Measurements from ENCODE around the gene TICRR.
A peak's percentile ranks its signal among the peaks of the same experiment; 100 is the strongest.

The TICRR gene, protein sequence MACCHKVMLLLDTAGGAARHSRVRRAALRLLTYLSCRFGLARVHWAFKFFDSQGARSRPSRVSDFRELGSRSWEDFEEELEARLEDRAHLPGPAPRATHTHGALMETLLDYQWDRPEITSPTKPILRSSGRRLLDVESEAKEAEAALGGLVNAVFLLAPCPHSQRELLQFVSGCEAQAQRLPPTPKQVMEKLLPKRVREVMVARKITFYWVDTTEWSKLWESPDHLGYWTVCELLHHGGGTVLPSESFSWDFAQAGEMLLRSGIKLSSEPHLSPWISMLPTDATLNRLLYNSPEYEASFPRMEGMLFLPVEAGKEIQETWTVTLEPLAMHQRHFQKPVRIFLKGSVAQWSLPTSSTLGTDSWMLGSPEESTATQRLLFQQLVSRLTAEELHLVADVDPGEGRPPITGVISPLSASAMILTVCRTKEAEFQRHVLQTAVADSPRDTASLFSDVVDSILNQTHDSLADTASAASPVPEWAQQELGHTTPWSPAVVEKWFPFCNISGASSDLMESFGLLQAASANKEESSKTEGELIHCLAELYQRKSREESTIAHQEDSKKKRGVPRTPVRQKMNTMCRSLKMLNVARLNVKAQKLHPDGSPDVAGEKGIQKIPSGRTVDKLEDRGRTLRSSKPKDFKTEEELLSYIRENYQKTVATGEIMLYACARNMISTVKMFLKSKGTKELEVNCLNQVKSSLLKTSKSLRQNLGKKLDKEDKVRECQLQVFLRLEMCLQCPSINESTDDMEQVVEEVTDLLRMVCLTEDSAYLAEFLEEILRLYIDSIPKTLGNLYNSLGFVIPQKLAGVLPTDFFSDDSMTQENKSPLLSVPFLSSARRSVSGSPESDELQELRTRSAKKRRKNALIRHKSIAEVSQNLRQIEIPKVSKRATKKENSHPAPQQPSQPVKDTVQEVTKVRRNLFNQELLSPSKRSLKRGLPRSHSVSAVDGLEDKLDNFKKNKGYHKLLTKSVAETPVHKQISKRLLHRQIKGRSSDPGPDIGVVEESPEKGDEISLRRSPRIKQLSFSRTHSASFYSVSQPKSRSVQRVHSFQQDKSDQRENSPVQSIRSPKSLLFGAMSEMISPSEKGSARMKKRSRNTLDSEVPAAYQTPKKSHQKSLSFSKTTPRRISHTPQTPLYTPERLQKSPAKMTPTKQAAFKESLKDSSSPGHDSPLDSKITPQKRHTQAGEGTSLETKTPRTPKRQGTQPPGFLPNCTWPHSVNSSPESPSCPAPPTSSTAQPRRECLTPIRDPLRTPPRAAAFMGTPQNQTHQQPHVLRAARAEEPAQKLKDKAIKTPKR (N-terminal part only)

DNA sequence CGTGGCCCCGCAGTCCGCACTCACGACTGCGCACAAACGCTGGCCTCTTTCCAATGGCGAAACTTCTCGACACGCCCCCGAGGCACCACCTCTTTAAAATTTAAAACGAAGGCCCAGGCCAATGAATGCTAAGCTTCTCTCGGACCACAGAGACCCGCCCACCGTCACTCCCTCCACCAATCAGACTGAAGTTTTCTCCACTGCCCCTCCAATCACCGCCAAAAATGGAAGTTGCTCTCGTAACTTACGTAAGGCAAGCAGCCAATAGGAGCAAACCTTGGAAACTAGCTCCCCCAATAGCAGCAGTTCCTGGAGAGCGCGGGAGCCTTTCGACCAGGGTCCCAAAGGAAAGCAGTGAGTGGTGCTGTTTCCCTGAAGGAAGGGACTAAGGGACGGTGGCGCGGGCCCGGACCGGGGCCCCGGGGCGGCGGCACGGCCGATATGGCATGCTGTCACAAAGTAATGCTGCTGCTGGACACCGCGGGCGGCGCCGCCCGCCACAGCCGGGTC lies at the start of gene TICRR:
Gene TICRR (plus strand): TSS at position 324 of the 510 bp plus-strand sequence. CDS start 118 bp downstream, at position 442.
- TF ChIP-seq, protein P1, sequence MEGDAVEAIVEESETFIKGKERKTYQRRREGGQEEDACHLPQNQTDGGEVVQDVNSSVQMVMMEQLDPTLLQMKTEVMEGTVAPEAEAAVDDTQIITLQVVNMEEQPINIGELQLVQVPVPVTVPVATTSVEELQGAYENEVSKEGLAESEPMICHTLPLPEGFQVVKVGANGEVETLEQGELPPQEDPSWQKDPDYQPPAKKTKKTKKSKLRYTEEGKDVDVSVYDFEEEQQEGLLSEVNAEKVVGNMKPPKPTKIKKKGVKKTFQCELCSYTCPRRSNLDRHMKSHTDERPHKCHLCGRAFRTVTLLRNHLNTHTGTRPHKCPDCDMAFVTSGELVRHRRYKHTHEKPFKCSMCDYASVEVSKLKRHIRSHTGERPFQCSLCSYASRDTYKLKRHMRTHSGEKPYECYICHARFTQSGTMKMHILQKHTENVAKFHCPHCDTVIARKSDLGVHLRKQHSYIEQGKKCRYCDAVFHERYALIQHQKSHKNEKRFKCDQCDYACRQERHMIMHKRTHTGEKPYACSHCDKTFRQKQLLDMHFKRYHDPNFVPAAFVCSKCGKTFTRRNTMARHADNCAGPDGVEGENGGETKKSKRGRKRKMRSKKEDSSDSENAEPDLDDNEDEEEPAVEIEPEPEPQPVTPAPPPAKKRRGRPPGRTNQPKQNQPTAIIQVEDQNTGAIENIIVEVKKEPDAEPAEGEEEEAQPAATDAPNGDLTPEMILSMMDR (IDR thresholded peaks at IDR 0.05; ENCODE audit: low read depth, low read length): no peak
- DNase-seq (ENCODE audit: low read depth, low spot score): peak; percentile 100
- in situ Hi-C loops (cut with HindIII; ENCODE audit: low sequenced_read_pairs): no loop called here
- H3K4me3 ChIP-seq (ENCODE audit: low read depth, low read length): peak within 1 kb of the TSS; percentile 70

DNA sequence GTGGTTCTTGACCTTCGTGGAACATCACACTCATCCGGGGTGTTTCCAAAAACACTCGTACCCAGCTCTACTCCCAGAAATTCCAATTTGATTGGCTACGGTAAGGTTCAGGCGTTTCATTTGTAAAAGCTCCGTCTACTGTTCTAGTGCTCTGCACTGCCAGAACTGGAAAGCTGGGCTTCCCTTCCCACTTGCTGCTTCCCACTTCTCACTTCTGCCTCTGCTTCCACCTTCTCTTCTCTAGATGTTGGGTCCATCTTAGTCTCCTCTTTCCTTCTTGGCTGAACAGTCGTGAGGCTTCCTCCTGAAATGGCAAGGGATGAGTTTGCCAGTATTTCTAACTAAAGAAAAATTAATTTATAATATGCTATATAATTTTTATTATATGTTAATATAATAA lies 49.1 kb upstream of the TICRR start:
- no peak for DNase-seq (ENCODE audit: low read depth, low spot score)
- no peak overlapping the region for H3K4me3 ChIP-seq (ENCODE audit: low read depth, low read length)
- TF ChIP-seq, protein P1 (IDR thresholded peaks at IDR 0.05; ENCODE audit: low read depth, low read length): no peak
- in situ Hi-C loops (cut with HindIII; ENCODE audit: low sequenced_read_pairs): no loop called here

DNA sequence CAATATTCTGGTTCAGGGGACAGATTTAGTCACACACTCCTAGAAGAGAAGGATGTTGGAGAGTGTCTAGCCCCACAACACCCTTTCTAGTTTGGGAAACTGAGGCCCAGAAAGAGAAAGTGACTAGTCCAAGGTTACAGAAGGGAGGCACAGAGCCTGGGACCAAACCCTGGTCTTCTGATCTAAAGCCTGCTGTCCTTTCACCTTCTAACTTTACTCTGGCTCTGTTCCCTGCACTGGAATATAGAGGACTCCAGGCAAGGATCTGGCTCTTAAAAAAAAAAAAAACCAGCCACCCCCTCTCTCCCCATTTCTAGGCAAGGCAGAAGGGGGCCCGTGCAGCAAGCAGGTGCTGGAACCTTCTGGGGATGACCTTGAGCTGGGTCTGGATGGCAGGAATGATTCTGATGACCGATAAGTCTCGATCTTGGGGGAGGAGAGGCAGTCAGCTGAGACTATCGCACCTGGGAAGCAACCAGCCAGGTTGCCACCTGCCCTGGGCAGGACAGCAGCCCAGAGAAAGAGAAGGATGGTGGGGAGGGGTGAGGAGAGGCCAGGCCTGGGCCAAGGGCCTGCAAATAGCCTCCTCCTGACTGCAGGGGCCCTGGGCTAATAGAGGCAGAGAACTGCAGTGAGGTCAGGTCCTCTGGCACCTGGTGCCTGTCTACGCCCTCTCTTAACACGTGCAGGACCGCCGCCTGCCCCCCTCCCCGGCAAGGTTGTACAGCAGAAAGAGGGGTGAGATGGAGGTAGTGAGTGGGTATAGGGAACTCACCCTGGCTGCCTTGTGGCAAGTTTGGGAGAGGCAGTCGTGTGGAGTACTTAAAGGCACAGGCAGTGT lies 48.4 kb upstream of the TICRR start:
- in situ Hi-C loops (cut with HindIII; ENCODE audit: low sequenced_read_pairs): no loop called here
- DNase-seq (ENCODE audit: low read depth, low spot score): no peak
- H3K4me3 ChIP-seq (ENCODE audit: low read depth, low read length): no peak overlapping the region
- TF ChIP-seq, protein P1 (IDR thresholded peaks at IDR 0.05; ENCODE audit: low read depth, low read length): no peak

DNA sequence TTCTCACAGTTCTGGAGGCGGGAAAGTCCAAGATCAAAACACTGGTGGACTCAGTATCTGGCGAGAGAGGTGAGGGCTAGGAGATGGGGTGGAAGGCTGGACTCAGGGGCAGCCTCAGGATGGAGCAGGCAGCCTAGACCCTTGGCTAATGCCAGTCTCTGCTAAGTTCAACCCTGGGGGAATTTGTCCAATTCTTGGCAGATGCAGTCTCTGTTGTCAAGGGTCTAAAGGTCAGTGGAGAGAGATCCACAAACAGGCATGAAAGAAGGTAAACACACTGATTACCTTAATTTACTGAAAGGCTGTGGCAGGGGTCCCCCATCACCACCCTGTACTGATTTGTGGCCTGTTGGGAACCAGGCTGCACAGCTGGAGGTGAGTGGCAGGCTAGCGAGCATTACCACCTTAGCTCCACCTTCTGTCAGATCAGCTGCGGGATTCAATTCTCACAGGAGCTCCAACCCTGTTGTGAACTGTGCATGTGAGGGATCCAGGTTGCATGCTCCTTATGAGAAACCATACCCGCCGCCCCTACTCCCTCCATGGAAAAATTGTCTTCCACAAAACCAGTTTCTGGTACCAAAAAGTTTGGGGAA lies 46.4 kb upstream of the TICRR start:
- TF ChIP-seq, protein P1 (IDR thresholded peaks at IDR 0.05; ENCODE audit: low read depth, low read length): no peak
- no peak overlapping the region for H3K4me3 ChIP-seq (ENCODE audit: low read depth, low read length)
- in situ Hi-C loops (cut with HindIII; ENCODE audit: low sequenced_read_pairs): no loop called here
- no peak for DNase-seq (ENCODE audit: low read depth, low spot score)

DNA sequence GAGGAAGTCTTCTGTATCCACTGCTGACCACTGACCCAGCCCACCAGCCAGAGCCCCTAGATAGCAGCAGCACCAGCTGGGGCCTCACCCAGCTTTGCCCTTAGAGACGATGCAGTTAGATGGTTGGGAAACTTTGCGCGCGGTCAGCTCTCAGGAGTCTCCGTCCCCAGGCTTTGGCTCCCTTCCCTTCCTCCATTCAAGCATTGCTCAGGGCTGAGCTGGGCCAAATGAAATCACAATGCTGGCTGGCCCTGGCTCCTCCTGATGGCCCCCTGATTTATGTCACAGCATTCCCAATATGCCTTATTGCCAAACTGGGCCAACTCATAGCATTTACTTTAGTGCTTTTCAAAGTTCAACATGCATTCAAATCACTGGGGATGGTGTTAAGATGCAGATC lies 44.3 kb upstream of the TICRR start:
- DNase-seq (ENCODE audit: low read depth, low spot score): no peak
- TF ChIP-seq, protein P1 (IDR thresholded peaks at IDR 0.05; ENCODE audit: low read depth, low read length): no peak
- in situ Hi-C loops (cut with HindIII; ENCODE audit: low sequenced_read_pairs): no loop called here

More for the DNA sequence above, 44.3 kb upstream of the TICRR start:
- no peak overlapping the region for H3K4me3 ChIP-seq (ENCODE audit: low read depth, low read length)

Data from astrocyte of the spinal cord (primary cell).